Mucosa of descending colon (tissue), 3 donors: ENCODE data around the gene ERBB4. TPM values are rescaled to one million over a fixed set of nuclear protein-coding genes. Genes with fewer than 3 reads are reported as not detected.

Source experiments
- ATAC-seq: fragments of 200-7000 bp; cut with Tn5 transposase; one replicate; pipeline ENCODE4 v1.9.1; 2020; ENCODE audit warnings: mild to moderate bottlenecking, moderate library complexity
- DNase-seq, 3 donors: peaks; one replicate each; pipeline ENCODE4 v3.0.0-alpha.2; 2020
- H3K36me3 ChIP-seq: fragments of 200-600 bp; one replicate; pipeline ENCODE4 v1.8.0; 2021; ENCODE audit warnings: low read depth, mild to moderate bottlenecking
- H3K4me1 ChIP-seq: fragments of 200-600 bp; one replicate; pipeline ENCODE4 v1.8.0; 2021; ENCODE audit warnings: low read depth, mild to moderate bottlenecking
- H3K4me3 ChIP-seq: fragments of 200-600 bp; one replicate; pipeline ENCODE4 v1.8.0; 2021; ENCODE audit warnings: mild to moderate bottlenecking
- H3K9me3 ChIP-seq: fragments of 200-600 bp; one replicate; pipeline ENCODE4 v1.8.0; 2021; ENCODE audit warnings: mild to moderate bottlenecking
- intact Hi-C, 2 donors: fragments of 100-400 bp; cut with DNase I in 1 of 2; cut with micrococcal nuclease in 1 of 2; formaldehyde crosslinking; loops; one replicate each; pipeline versions ENCODE4 v1.11.0 to v1.11.1; 2022; cut with DNase I, micrococcal nuclease
- total RNA-seq, 3 donors: library from RNA; stranded (reverse); fragmentation: NEBNext Ultra II Directional in 2 of 3; extraction: Animal tissue kit (Norgen Biotek cat#: 25700) in 2 of 3; gene quantifications; one replicate each; pipeline versions ENCODE4 v1.2.1 to v1.2.4, GENCODE V29; 2021 to 2023
- TF ChIP-seq, protein P1 (sequence below): fragments of 200-600 bp; IDR thresholded peaks from one replicate; pipeline ENCODE4 v1.8.0; 2022; ENCODE audit warnings: antibody characterized with exemption, mild to moderate bottlenecking
- donor health status: DM: no; HTN: no; CAD: no; lungs with moderate emphysema.
- donor health status: DM: no; HTN: no; CAD: no.
- donor health status: DM: no; HTN: yes; CAD: no.

ERBB4 gene
- total RNA-seq, 3 donors from 2014 or later: 0.05 to 0.25 TPM; not detected in 1

DNA sequence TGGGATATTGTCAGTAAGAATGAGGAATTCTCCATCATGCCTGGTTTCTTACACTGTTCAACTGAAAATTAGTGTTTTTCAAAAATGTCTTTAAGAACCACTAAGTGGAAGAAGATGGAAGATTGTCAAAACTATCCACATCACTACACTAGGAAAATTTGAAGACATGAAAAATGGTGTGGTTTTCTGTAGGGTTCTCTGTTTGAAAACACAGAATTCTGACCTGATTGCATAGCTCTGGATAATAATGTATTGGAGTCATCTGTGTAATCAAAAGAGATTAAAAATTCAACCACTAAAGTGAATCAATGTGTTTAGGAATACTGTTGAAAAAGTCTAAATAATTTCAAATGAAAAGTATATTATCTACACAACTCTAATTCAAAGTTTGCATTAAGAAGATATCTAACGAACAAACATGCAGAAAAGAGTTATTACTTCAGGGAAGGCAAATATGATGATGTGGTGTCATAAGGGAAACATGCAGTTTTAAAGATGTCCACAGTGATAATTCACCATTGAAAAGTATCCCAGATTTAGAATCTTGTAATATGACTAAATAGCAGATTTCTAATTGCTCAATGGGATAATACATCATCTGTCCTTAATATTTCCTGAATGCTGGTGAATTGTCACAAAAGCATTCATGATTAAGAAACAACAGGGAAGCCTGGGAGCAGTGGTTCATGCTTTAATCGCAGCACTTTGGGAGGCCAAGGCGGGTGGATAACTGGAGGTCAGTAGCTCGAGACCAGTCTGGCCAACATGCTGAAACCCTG, 116.9 kb downstream of the ERBB4 start:
- DNase-seq (no peak), ATAC-seq (no peak)
- H3K36me3 ChIP-seq: no peaks in the 10 kb centered on the region
- no peaks in the 10 kb centered on the region for H3K9me3 ChIP-seq
- no peak overlapping the region for H3K4me3 ChIP-seq
- TF ChIP-seq, protein P1, sequence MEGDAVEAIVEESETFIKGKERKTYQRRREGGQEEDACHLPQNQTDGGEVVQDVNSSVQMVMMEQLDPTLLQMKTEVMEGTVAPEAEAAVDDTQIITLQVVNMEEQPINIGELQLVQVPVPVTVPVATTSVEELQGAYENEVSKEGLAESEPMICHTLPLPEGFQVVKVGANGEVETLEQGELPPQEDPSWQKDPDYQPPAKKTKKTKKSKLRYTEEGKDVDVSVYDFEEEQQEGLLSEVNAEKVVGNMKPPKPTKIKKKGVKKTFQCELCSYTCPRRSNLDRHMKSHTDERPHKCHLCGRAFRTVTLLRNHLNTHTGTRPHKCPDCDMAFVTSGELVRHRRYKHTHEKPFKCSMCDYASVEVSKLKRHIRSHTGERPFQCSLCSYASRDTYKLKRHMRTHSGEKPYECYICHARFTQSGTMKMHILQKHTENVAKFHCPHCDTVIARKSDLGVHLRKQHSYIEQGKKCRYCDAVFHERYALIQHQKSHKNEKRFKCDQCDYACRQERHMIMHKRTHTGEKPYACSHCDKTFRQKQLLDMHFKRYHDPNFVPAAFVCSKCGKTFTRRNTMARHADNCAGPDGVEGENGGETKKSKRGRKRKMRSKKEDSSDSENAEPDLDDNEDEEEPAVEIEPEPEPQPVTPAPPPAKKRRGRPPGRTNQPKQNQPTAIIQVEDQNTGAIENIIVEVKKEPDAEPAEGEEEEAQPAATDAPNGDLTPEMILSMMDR: no peak
- no peaks in the 10 kb centered on the region for H3K4me1 ChIP-seq
- intact Hi-C loops: no loop called here

DNA sequence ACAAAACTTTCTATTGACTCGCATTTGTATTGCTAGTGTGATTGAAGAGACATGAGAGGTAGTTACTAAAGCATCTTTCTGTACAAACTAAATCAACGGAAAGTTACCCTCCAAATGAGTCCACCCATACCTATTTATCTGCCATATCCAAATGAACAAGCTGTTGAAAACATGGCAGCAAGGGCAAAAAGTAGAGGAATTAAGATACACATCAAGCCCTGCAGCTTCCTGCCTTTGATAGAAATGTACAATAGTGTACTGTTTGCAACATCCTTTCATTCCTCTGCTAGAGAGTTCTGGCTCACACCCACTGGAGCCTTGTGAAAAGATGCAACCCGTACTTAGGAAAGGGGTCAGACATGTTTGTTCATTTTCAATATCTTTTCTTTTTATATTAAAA, 122.5 kb downstream of the ERBB4 start:
- Histone ChIP-seq H3K4me3 (no peak overlapping the region), H3K4me1 (no peaks in the 10 kb centered on the region), H3K9me3 (no peaks in the 10 kb centered on the region), H3K36me3 (no peaks in the 10 kb centered on the region)
- no peak for DNase-seq
- intact Hi-C loops: no loop called here
- ATAC-seq: no peak
- TF ChIP-seq, protein P1: no peak

DNA sequence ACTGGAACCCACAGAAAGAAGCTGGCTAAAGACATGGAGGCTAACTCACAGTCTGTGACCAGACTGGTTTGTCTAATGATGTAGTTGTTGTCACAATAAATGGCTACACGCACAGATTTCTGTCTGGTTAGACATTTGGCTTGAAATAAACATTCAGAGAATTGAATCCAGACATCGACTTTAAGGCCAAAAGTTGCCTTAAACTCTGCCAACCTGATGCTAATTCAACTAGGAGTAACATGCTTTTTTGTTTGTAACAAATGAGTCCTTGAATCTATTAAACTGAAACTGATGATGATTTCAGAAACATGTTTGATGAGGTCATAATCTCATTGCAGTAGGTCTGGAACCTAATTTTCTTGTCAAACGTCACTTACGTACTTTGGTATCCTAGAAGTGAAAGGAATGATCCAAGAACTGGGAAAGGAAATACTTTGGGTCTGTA, 123.8 kb downstream of the ERBB4 start:
- TF ChIP-seq, protein P1: no peak
- intact Hi-C loops: no loop called here
- no peak for ATAC-seq

DNA sequence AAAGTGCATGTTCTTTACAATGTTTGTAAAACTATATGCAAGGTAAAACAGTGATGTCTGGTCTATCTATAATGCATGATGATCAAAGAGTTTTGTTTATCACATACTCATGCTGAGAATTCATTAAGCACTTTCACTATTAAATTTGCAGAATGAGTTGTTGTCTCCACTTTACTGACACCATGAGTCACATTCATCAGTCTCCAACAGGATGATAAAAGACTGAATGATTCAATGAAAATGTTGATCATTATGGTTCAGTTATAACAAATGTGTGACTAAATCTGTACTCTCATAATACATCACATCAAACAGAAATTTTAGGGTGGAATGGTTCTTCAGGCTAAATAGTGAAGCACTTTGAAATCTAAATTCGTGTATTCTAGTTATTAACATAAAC, 129.0 kb downstream of the ERBB4 start:
- no peaks in the 10 kb centered on the region for H3K9me3 ChIP-seq
- H3K4me1 ChIP-seq: no peaks in the 10 kb centered on the region
- TF ChIP-seq, protein P1: no peak
- ATAC-seq: no peak
- H3K36me3 ChIP-seq: no peaks in the 10 kb centered on the region
- H3K4me3 ChIP-seq: no peak overlapping the region
- DNase-seq: no peak
- intact Hi-C loops: no loop called here

More for the DNA sequence above, 123.8 kb downstream of the ERBB4 start:
- Histone ChIP-seq H3K36me3 (no peaks in the 10 kb centered on the region), H3K9me3 (no peaks in the 10 kb centered on the region), H3K4me3 (no peak overlapping the region), H3K4me1 (no peaks in the 10 kb centered on the region)
- no peak for DNase-seq

DNA sequence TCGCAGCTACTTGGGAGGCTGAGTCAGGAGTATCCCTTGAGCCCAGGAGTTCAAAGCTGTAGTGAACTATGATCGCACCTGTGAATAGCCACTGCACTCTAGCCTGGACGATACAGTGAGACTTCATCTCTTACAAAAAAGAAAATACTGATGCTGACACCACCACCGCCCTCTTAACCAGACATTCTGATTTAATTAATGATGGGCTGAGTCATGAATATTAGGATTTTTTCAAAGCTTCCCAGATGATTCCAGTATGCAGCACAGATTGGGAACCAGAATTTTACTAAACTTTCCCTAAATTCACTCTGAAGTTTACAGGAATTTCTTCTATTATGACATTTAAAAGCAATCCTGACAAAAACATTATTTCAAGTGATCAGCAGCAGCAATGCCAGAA, 130.1 kb downstream of the ERBB4 start:
- Histone ChIP-seq H3K4me3 (no peak overlapping the region), H3K36me3 (no peaks in the 10 kb centered on the region), H3K9me3 (no peaks in the 10 kb centered on the region), H3K4me1 (no peaks in the 10 kb centered on the region)
- TF ChIP-seq, protein P1: no peak
- no peak for ATAC-seq
- intact Hi-C loops: no loop called here
- DNase-seq: no peak
